BE2C (cell line): ENCODE data around the gene ACE. TPM values are rescaled to one million over a fixed set of nuclear protein-coding genes. Genes with fewer than 3 reads are reported as not detected.

ENCODE experiments used
- DNase-seq: peaks from one replicate; pipeline ENCODE4 v3.0.0-alpha.2; 2020
- H3K27me3 ChIP-seq: fragments of 250-450 bp; sonication (Bioruptor Pico); 2 replicates; pipeline ENCODE4 v1.5.1; 2020; ENCODE audit warnings: mild to moderate bottlenecking
- H3K36me3 ChIP-seq: fragments of 250-450 bp; sonication (Bioruptor Pico); 2 replicates; pipeline ENCODE4 v1.5.1; 2020; ENCODE audit warnings: mild to moderate bottlenecking
- H3K4me1 ChIP-seq: fragments of 250-450 bp; sonication (Bioruptor Pico); 2 replicates; pipeline ENCODE4 v1.5.1; 2020
- H3K4me3 ChIP-seq: 2 replicates; pipeline ENCODE4 v1.5.1; 2011; ENCODE audit warnings: low read depth, low read length
- H3K9me3 ChIP-seq: fragments of 250-450 bp; sonication (Bioruptor Pico); 2 replicates; pipeline ENCODE4 v1.5.1; 2020
- polyA plus RNA-seq: library from polyadenylated mRNA; unstranded; fragments of >200 nt; gene quantifications from one replicate; pipeline ENCODE4 v1.2.1, GENCODE V29; 2012; ENCODE audit warnings: low read depth, missing spikeins; ENCODE audit not compliant: insufficient read length, insufficient read depth
- TF ChIP-seq, protein P1 (sequence below): IDR thresholded peaks from 2 replicates; pipeline ENCODE4 v1.5.1; 2012; ENCODE audit warnings: mild to moderate bottlenecking, low read depth, low read length

The ACE gene
- 138 TPM for polyA plus RNA-seq

DNA sequence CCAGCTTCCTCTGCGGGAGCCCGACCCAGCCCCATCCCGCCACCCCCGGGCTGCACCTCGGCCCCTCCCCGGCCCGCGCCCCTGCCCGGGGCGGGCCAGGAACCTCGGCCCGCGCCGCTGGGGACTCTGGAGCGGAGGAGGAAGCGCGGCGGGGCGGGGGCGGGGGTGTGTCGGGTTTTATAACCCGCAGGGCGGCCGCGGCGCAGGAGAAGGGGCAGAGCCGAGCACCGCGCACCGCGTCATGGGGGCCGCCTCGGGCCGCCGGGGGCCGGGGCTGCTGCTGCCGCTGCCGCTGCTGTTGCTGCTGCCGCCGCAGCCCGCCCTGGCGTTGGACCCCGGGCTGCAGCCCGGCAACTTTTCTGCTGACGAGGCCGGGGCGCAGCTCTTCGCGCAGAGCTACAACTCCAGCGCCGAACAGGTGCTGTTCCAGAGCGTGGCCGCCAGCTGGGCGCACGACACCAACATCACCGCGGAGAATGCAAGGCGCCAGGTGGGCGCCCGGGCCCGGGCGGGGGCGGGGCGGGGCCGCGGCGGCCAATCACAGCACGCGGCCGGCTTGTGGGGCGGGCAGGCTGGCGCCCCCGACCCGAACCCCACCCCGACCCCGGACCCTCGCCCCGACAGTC lies at the start of gene ACE:
TSS of gene ACE (plus strand) at position 208 of the 626 bp plus-strand sequence. CDS start at position 242, 34 bp downstream.
- Histone ChIP-seq H3K27me3 (no peaks in the 10 kb centered on the region), H3K9me3 (no peaks in the 10 kb centered on the region), H3K4me1 (peaks cover 53% of the 10 kb centered on the region), H3K36me3 (peaks cover 12% of the 10 kb centered on the region), H3K4me3 (peak within 1 kb of the TSS; percentile 81)
- DNase-seq: peak; percentile 82
- TF ChIP-seq, protein P1, sequence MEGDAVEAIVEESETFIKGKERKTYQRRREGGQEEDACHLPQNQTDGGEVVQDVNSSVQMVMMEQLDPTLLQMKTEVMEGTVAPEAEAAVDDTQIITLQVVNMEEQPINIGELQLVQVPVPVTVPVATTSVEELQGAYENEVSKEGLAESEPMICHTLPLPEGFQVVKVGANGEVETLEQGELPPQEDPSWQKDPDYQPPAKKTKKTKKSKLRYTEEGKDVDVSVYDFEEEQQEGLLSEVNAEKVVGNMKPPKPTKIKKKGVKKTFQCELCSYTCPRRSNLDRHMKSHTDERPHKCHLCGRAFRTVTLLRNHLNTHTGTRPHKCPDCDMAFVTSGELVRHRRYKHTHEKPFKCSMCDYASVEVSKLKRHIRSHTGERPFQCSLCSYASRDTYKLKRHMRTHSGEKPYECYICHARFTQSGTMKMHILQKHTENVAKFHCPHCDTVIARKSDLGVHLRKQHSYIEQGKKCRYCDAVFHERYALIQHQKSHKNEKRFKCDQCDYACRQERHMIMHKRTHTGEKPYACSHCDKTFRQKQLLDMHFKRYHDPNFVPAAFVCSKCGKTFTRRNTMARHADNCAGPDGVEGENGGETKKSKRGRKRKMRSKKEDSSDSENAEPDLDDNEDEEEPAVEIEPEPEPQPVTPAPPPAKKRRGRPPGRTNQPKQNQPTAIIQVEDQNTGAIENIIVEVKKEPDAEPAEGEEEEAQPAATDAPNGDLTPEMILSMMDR: no peak

DNA sequence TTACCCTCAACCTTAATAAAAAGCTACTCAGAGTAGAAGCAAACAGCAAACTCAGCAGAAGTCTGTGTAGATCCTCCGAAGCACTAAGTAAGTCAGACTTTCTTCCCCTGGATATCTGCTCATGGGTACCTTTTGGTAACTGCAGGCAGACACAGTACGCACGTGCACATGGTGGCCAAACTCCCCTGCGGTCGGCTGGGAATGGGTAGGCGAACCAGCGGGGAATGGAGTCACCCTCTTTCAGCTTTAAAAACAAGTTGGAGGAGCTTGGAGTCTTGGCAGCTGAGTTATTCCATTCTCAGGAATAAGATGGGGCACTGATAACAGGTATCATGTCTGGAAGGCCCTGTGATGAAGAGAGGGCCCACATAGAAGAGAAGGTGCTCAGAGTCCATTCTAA lies 47.1 kb upstream of the ACE start:
- TF ChIP-seq, protein P1: no peak
- Histone ChIP-seq H3K9me3 (no peaks in the 10 kb centered on the region), H3K4me3 (no peak overlapping the region), H3K27me3 (no peaks in the 10 kb centered on the region), H3K4me1 (peaks cover 45% of the 10 kb centered on the region), H3K36me3 (peaks cover 53% of the 10 kb centered on the region)
- DNase-seq: no peak

DNA sequence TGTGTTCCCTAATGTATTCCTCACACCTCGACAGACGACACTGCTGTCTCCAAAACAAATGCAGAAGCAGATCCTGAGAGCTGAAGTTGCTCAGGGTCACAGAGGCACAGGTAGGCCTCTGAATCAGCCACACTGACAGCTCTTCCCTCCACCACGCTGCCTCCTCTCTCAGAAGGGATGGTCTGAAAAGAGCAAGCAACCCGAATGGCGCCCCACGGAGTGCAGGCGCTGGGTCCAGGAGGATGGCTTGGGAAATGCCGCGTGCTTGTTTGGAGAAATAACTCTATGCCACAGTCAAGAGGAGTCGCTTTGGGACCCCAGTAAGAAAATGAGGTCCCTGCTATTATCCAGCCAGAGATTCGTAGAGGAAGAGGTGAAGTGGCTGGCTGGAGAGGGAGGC lies 46.6 kb upstream of the ACE start:
- DNase-seq: no peak
- TF ChIP-seq, protein P1: no peak

DNA sequence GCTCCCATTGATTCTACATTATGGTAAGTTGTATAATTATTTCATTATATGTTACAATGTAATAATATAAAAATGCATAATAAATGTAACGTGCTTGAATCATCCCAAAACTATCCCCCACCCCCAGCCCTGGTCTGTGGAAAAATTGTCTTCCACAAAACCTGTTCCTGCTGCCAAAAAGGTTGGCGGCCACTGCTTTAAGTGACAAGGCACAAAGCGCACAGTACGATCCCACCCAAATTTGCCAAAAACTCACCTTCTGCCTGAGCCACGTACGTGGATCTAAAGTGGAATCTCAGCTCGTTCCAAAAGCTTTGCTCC lies 45.3 kb upstream of the ACE start:
- H3K36me3 ChIP-seq: peaks cover 63% of the 10 kb centered on the region
- no peaks in the 10 kb centered on the region for H3K27me3 ChIP-seq
- TF ChIP-seq, protein P1: no peak
- peak overlapping the region; percentile 65 for H3K4me3 ChIP-seq
- no peaks in the 10 kb centered on the region for H3K9me3 ChIP-seq
- peaks cover 43% of the 10 kb centered on the region for H3K4me1 ChIP-seq
- no peak for DNase-seq

More for the DNA sequence above, 46.6 kb upstream of the ACE start:
- Histone ChIP-seq H3K9me3 (no peaks in the 10 kb centered on the region), H3K27me3 (no peaks in the 10 kb centered on the region), H3K36me3 (peaks cover 57% of the 10 kb centered on the region), H3K4me3 (0 out of 2 replicates have a peak overlapping the region, but pooled peaks have one; percentile 7), H3K4me1 (peaks cover 48% of the 10 kb centered on the region)

DNA sequence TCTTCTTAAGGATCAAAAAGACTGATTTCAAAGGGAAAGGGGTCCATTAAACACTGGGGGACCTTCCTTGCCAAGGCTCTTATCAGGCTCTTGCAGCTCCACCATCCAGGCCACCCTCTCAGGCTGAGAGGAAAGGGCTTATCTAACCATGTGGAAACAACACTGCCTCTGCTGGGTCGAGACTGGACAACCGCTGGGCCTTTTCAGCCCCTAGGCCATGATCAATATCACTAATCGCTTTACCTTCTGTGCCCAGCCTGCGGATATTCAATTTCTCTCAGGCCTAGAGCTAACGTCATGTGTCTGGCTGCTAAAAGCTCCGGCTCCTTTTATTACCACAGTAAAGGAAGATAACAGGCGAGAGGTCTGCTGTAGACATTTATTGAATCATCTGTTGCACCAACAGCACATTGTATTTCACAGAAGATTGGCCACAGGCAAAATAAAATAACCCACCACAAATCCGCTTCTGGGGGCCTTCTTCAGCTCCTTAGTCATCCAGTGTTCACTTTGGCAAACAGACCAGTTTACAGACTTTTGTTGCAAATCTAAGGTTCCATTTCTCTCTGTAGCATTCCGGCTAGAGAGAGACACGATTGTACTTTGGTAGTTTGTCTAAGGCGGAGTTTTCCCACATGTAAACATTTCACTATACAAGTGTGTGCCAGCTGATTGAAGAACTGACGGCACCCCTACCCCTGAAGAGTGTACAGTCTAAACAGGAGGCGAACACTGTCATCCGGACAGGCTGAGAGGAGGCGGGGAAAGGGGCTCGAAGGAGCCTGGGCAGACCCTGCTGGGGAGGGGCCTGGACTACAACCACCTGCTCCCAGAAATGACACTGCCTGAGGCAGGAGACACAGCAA lies 44.7 kb upstream of the ACE start:
- Histone ChIP-seq H3K9me3 (no peaks in the 10 kb centered on the region), H3K4me3 (peak overlapping the region; percentile 79), H3K27me3 (no peaks in the 10 kb centered on the region), H3K36me3 (peaks cover 58% of the 10 kb centered on the region), H3K4me1 (peaks cover 41% of the 10 kb centered on the region)
- TF ChIP-seq, protein P1: peak; percentile 24; the same call in 1 of the 2 replicates
- DNase-seq: peak; percentile 95
